Esophagus squamous epithelium (tissue), 4 donors: Measurements from ENCODE around the gene KRTAP10-9.

Experiments
- CTCF ChIP-seq, 6 experiments: fragments of 450-650 bp in 4 of 6; fragments of 200-600 bp in 2 of 6; sonication (generic) in 2 of 6; IDR thresholded peaks; one replicate each; pipeline ENCODE4 v1.5.1; 2016 to 2019; ENCODE audit warnings: antibody characterized with exemption in 6 of 6, mild to moderate bottlenecking in 4 of 6, moderate library complexity in 4 of 6
- POLR2A ChIP-seq, 4 donors: fragments of 450-650 bp; IDR thresholded peaks; one replicate each; pipeline ENCODE4 v1.6.1; 2017; ENCODE audit warnings: antibody characterized with exemption in 4 of 4, mild to moderate bottlenecking in 4 of 4, moderate library complexity in 3 of 4

GRCh38 chr21:44603911-44604310, 23.0 kb upstream of the KRTAP10-9 start:
- TF ChIP-seq CTCF (IDR thresholded peaks at IDR 0.05) (no peak), POLR2A (IDR thresholded peaks at IDR 0.05) (no peak)
